ENCODE results near the gene GULP1. TPM values are rescaled to one million over a fixed set of nuclear protein-coding genes. Genes with fewer than 3 reads are reported as not detected.

Gene GULP1
- total RNA-seq, 1 donor from 2014 or later, result 70.1 TPM

Small RNA genes within 50 kb of the gene (microRNA-seq; reads per million reads assigned to microRNA genes)
- gene MIR561, result not detected

Data from sciatic nerve (tissue), 1 donor.